Stimulated activated naive CD4-positive, alpha-beta T cell (primary cell): Measurements from ENCODE around the gene NPAS1.
"Not testable (repeated sequence)": the region's sequence is repeated elsewhere in the genome, so short reads cannot be mapped to it uniquely, and the experiment has no call there.

ENCODE experiments used
- DNase-seq, 6 experiments: peaks; one replicate each; lab custom pipeline; 2025; lab: John Stamatoyannopoulos, UW

Gene NPAS1

DNA sequence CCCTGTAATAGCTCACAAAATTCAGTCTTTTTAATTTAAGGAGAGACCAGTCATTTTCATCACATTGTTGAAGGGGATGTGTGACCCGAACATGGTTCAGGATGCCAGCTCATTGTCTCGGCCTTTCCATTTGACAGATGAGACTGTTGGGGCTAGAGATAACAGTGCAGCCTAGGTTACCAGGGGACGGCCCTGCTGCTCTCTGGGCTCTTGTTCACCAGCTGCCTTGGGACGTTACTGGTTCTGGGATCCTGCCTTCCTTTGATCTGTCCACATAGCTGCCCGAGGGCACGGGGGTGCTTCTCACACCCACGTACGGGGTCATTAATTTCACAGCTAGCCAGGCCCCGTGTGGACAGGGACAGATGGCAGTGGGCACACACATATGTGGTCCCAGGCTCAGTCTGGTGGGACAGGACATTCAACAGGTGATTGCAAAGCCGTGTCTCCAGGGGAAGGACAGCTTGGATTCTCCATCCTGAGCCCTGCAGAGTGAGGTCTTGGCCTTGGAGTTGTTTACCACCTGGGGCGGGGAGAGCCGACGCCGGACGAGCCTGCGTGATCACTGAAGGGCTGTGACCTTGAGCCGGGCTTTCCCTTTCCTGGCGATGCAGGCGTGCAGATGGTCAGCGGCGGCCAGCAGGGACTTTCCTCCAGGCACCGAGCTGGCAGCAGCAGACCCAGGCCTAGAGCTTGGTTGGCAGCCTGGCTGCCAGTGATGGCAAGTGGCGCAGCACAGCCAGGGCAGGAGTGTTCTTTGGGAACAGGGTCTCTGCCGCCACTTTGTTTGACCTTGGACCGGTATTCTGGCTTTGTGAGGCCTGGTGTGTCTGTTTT is 26.7 kb upstream of the NPAS1 start:
- DNase-seq, result no peak

DNA sequence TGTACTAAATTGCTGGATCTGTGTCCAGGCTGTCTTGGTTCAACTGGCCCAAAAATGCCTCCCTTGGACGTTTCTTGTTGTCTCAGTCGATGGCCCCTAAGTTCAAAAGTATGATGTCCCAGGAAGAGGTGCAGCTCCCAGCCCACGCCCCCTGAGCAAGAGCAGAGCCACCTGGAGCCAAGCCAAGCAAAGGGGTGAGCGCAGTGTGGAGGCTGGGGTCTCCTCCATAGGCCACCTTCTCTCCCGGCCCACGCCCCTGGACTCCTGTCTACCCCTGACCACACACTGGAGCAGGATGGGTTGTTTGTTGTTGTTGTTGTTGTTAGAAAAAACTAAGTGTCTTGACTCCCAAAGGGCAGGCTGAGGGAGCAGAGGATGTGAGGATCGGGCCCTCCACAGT is 26.0 kb upstream of the NPAS1 start:
- no peak for DNase-seq

DNA sequence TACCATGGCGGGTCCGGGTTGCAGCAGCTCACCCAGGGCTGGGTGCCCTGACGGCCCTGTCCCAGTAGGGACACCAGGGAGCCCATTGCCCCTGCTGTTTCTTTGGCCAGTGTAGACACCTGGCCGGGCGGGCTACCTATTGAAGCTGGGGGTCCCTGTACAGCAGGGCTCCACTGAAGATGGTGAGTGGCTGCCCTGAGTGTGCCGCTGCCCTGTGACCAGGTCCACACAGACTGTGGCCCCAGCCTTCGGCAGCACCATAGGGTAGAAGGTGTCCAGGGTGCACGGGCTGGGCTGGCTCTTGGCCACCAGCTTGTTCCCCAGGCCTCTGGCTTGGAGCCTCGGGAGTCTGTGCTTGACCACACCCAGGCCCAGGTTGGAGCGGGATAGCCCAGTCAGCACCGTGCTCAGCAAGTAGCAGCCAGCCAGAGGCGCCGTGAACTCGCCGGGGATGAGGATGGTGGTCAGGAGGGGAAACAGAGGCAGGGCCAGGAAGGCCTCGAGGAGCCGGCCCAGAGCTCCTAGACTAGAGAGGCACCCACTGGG is 25.4 kb upstream of the NPAS1 start:
- DNase-seq, result no peak

GRCh38 chr19:46995492-46995891 is 24.1 kb upstream of the NPAS1 start:
- no peak for DNase-seq

GRCh38 chr19:46998445-46999125 is 21.1 kb upstream of the NPAS1 start:
- no peak for DNase-seq

DNA sequence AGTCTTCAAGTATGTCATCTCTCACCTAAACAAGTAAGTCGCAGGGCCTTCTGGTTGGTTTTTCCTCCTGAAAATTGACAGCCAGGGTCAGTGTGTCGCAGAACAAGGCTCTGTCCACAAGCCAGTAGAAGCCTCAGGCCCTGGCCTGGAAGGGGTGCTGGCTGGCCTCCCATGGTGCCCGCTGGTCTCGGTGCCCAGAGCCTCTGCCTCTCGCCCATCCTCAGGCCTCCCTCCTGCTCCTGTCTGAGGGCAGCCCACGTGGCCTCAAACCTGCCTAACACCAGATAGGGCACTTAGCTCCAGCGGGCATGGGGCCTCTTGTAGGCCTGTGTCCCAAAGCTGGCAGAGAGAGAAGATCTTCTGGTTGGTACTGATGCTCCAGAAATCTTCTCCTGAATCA is 20.3 kb upstream of the NPAS1 start:
- DNase-seq, result no peak

- DNase-seq, result no peak
Observed at GRCh38 chr19:46999878-47000277, 19.8 kb upstream of the NPAS1 start.

DNA sequence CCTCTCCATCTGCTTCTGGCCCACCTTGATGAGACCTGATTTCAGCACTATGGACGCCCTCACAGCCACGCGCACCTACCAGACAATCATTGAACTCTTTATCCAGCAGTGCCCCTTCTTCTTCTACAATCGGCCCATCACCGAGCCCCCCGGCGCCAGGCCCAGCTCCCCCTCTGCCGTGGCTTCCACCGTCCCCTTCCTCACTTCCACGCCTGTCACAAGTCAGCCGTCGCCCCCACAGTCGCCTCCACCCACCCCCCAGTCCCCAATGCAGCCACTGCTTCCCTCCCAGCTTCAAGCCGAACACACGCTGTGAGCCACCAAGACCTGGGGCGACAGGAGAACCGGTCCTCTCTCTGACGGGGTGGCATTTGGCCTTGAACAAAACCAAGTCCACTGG is 19.3 kb upstream of the NPAS1 start:
- DNase-seq, result no peak

DNA sequence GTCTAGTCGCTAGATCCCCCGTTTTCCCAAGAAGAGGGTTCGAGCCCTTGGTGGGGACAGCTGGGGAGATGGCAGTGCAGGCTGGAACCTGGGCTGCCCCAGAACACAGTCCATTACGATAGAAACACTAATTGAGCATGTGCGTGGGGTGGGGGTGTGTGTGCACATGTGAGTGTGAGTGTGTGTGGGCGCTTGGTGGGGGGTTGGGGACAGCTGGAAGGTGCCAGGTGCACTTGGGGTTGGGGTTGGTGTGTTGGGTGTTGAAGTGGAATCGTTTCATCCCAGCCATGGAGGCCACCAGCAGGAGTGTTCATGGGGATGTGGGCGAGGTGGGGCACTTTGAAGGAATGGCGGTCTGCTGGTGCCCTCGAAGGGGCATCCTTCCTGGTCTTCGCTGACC is 18.1 kb upstream of the NPAS1 start:
- DNase-seq, result no peak

GRCh38 chr19:47002106-47002766 is 17.4 kb upstream of the NPAS1 start:
- no peak for DNase-seq

DNA sequence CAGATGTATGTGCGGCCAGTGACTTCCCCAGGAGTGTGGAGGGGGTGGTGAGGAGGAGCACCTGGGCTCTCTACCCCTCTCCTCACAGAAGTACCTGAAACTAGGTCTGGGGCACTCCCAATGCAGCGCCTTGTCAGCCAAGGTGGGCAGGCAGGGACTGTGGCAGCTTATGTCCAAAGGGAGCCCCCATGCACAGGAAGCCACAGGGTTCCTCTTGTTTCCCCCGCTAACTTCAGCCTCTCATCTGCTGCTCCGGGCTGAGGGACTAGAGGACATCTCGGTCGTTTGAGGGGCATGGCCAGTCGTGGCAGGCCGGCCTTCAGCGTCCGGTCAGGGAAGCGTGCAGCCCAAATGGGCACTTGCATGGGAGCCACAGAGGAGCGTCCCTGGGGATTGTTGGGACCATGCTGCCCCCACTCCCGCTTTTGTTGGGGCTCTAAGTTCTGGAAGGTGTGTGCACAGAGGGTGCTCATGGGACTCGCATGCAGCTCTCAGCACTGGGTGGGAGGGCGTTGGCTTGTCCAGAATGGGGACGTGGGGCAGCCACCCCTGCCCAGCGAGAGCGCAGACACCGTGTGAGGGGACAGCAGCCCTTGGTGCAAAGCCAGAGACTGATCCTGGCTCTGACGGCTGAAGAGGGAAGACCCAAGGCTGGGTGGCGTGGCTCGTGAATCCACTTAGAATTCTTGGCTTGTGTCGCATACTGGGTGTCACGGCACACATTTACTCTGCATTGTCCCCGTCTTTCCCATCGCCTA is 16.6 kb upstream of the NPAS1 start:
- DNase-seq, result no peak

DNA sequence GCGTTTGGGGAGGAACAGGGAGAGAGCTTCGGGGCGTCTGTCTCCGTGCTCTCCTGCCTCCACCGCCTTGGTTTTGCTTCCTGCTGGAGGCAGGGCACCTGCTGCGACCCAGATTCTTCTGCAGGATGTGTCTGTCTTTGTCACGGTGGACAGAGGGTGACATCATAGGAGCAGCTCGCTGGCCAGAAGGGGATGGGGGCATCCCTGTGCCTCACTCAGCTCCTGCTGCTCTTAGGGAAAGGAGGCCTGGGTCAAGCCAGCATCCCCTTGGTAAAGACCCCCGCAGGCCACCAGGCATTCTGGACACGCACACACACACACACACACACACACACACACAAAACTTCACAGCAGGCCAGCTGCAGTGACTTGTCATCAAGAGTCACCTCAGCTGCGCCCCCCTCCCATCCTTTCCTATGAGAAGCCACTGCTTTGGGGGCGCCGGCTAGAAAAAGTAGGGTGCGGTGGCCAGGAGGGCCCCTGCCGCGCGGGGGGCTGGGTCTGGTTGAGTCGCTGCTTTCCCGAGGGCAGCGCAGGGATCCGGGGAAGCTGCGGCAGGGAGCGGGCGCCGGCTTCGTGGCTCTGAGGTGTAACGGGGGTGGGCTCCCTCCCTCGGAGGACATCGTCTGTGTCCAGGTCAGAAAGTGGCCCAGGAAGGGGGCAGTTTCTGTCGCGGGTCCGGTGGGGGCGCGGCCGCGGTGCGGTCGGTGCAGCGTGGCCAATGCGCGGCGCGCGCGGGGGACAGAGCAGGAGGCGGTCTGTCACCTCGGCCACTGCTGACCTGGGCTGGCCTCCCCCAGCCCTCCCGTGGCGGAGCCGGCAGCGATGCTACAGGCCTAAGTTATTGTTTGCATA is 15.8 kb upstream of the NPAS1 start:
- no peak for DNase-seq

DNA sequence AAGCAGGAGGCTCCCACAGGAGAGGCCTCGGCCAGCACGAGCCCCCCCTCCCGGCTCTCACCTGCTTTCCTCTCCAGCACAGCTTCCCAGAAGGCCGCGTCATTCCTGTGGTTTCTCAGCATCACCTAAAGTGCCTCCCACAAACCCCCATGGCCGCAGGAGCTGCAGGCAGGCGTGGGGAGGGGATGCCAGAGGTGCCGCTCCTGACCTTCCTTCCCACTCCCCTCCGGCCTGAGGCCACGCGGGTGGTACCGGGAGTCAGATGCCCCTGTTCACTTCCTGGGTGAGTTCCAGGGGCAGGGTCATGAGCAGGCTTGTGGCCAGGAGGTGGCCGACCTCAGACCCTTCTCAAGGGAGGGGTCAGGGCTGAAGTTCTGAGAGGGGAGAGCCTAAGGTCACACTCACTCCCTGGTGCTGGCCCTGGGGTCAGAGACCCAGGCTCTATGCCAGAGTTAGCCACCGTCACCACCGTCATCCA is 14.4 kb upstream of the NPAS1 start:
- DNase-seq, result no peak

GRCh38 chr19:47005873-47006272 is 13.8 kb upstream of the NPAS1 start:
- DNase-seq, result no peak

- DNase-seq, result no peak
Observed at GRCh38 chr19:47006496-47006895, 13.1 kb upstream of the NPAS1 start.

DNA sequence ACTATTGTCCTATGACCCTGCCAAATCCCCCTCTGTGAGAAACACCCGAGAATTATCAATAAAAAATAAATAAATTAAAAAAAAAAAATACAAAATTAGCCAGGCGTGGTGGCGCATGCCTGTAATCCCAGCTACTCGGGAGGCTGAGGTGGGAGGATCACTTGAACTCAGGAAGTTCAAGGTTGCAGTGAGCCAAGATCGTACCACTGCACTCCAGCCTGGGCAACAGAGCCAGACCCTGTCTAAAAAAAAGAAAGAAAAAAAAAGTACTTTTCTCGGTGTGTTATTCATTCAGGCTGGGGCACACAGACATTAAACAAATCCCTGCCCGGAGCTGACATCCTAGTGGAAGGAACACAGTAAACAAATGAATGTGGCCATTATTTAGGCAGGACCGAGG is 9.1 kb upstream of the NPAS1 start:
- not testable (repeated sequence) for DNase-seq

DNA sequence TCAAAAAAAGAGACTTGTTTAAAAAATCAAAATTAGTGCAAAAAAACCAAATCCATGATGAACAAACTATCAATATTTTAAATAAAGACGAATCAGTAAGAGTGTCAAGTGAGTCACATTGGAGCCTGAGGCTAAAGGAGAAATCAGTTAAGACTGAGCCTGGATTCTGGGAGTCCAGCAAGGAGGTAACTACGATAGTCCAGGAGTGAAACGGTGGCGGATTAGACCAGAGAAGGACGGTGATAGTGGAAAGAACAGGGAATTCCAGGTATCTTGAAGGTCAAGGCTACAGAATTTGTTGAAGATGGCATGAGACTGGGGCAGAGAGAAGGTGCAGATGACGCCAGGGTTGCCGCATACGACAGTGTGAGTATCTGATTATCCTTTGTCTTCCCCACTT is 7.0 kb upstream of the NPAS1 start:
- no peak for DNase-seq

DNA sequence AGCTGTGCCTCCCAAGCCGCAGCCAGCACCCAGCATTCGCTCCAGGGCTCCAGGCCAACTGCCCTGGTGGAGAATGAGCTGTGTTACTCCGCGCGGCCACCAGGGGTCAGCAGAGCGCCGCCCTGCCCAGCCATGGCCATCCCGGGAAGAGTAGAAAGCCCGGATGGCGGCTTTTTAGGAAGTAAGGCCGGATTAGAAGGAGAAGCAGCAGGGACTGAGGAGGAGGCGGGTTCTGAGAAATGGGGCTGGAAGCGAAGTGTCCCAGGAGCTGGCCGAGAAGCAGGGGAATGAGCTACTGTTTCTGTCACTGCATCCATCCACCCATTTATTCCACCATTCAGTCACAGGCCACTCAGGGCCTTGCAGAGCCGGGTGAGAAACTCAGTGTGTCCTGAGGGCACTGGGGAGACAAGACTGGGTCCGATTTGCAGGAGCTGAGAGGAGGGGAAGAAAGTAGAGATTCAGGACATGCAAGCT is 6.6 kb upstream of the NPAS1 start:
- peak; percentile 9 to 67 (median 42) for DNase-seq

DNA sequence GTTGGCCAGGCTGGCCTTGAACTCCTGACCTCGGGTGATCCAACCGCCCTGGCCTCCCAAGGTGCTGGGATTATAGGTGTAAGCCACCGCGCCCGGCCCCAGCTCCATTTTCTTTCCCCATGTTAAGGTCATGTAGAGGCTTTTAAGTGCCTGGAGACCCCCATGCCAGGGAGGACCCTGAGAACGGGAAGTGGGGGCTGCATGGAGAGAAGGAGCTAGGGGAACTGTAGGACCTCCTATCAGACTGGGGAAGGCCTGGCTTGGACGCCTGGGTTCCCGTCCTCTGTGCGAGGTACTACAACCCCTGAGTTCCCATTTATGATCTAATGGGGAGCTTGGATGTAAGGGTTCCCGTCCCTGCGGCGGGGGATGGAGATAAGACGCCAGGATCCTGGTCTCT is 714 bp upstream of the NPAS1 start:
- no peak for DNase-seq

DNA sequence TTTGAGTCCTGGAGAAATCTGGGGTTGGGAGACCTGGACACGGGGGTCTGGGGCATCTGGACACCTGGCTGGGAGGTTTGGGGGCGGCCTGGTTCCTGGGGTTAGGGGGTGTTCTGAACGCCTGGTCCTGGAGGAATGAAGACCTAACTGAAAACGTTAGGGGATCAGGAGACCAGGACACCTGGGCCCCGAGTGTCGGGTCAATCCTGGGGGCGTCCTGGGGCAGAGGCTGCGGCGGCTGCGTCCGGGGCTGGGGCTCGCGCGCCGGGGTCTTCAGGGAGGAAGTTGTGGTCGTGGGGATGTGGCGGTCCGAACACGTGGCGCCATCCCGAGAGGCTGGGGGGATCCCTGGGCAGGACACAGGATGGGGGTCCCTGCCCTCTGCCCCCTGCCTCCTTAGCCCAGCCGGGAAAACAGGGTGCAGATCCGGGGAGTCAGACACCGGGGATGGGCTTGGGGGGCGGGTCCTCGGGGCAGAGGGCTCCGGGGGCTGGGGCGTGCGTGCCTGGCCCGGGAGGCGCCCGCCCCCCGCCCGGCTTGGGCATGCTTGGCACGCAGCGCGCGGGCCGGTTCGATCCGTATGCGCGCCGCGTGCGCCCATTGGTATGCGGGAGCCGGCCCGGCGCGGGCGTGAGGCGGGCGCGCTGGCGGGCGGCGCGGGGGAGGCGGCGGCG is 632 bp downstream of the NPAS1 start:
- DNase-seq, result no peak
